NCI-H1092 treated with DMSO at 0.1 percent for 48 hours (cell line): ENCODE results near the gene MBD3.
"Not testable (repeated sequence)": the region's sequence is repeated elsewhere in the genome, so short reads cannot be mapped to it uniquely, and the experiment has no call there.

Source experiments
- DNase-seq: peaks from one replicate; lab custom pipeline; 2025; lab: John Stamatoyannopoulos, UW

Gene MBD3

GRCh38 chr19:1539749-1540148 is 52.9 kb downstream of the MBD3 start:
- DNase-seq, result not testable (repeated sequence)

GRCh38 chr19:1538978-1539377 is 53.7 kb downstream of the MBD3 start:
- DNase-seq, result no peak

DNA sequence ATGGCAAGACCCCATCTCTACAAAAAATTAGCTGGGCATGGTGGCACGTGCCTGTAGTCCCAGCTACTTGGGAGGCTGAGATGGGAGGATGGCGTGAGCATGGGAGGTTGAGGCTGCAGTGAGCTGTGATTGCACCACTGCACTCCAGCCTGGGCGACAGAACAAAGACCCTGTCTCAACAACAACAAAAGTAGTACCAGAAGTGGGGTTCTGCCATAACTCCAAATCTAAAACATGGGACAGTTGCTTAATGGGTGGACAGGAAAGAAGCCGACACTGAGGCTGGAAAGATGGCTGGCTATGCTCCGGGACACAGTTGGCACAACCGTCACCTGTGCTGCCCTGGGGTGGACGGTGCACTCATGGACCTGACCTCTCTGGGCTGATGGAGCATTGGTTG is 57.0 kb downstream of the MBD3 start:
- DNase-seq, result not testable (repeated sequence)

DNA sequence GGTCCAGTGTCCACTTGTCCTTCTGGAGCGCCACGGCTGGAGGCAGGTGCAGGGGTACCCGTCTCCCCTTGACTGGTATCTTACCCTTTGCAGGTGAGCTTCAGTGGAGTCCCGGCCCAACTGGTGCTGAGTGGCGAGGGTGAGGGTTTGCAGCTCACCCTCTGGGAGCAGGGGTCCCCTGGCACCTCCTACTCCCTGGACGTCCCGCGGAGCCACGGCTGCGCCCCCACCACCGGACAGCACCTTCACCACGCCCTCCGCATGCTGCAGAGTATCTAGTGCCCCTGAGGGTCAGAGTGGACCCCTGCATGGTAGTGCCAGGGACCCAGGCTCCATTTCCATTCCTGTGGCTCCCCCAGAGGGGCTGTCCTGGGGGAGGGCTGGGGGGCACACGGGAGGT is 57.7 kb downstream of the MBD3 start:
- no peak for DNase-seq

DNA sequence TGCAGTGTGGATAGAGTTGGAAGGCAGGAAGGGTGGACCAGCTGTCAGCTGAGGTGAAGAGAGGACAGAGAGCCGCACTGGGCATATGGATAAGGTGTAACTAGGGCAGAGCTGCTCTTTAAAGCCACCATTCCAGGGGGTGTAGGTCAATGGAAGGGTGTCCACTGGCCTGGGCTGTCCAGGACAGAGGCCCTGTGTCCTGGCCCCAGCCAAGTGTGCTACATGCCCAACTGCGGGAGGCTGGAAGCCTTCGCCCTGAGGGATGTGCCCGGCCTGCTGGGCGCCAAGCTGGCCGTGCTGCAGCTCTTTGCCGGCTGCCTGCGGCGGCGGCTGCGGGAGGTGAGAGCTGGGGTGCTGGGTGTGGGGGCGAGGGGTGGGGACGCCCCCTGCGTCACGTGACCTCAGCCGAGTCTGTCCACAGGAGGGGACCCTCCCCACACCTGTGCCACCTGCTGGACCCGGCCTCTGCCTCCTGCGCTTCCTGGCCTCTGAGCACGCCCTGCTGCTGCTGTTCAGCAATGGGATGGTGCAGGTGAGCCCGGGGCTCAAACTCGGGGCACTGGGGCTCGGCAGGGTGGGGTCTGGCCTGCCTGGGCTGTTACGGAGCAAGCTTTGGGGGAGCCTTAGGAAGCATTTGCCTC is 59.0 kb downstream of the MBD3 start:
- no peak for DNase-seq

DNA sequence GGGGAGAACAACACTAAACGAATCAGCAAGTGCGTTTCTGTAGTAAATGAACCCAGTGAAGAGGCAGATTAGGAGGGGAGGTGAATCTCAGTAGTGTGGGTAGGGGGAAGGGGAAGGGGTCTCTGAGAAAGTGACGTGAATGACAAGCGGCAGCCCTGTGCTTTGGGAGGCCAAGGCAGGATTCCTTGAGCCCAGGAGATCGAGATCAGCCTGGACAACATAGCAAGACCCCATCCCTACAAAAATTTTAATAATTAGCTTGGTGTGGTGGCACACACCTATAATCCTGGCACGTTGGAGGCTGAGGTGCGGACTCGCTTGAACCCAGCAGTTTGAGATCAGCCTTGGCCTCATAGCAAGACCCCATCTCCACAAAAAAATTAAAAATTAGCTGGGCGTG is 60.7 kb downstream of the MBD3 start:
- DNase-seq, result no peak

DNA sequence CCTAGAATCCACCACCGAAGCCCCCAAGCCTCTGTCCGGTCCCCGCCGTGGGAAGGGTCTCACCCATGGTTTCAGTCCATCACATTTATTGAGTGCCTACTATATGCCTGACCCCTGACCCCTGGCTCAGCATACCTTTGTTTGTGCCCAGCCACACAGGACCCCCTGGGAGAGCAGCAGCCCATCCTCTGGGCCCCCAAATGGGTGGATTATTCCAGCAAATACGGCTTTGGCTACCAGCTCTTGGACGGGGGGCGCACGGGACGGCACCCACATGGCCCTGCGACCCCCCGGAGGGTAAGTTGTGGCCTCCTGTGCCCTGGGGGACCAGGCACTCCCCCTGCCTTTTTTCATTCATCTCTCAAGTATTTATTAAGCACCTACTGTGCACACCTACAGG is 61.1 kb downstream of the MBD3 start:
- no peak for DNase-seq

DNA sequence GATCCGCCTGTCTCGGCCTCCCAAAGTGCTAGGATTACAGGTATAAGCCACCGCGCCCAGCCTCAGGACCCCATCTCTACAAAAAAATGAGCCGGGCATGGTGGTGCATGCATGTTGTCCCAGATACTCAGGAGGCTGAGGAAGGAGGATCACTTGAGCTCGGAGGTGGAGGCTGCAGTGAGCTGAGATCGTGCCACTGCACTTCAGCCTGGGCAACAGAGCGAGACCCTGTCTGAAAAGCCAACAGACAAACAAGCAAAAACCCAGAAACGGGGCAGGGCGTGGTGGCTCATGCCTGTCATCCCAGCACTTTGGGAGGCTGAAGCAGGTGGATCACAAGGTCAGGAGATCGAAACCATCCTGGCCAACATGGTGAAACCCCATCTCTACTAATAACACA is 61.8 kb downstream of the MBD3 start:
- not testable (repeated sequence) for DNase-seq

- no peak for DNase-seq
Observed at GRCh38 chr19:1529430-1529816, 63.2 kb downstream of the MBD3 start.

DNA sequence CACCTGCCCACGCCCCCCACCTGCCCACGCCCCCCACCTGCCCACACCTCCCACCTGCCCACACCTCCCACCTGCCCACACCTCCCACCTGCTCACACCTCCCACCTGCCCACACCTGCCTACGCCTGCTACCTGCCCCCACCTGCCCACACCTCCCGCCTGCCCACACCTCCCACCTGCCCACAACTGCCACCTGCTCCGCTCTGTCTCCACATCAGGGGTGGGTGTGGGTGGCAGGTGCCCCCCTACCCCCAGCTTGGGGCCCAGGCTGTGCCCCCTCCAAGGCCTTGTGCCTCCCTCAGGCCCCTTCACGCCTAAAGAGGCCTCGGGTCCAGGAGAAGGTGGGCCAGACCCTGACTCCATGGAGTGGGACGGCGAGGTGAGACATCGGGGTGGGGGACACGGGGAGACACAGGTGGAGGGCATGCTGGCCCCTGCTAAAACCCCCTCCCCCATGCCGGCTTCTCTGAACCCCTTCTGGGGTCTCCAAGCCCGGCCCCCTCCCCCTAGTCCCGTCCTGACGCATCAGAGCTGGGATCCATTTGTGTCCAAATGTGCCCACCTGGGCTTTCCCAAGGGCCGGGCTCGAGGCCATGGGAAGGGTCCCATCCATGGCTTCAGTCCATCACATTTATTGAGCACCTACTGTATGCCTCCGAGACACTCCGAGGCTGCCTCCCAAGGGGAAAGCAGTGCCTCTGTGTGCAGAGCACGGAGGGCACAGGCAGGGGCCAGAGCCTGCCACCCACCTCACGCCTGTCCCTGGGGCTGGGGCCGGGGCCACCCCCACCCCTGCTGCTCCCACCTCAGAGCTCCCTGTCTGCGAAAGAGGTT is 63.9 kb downstream of the MBD3 start:
- no peak for DNase-seq

DNA sequence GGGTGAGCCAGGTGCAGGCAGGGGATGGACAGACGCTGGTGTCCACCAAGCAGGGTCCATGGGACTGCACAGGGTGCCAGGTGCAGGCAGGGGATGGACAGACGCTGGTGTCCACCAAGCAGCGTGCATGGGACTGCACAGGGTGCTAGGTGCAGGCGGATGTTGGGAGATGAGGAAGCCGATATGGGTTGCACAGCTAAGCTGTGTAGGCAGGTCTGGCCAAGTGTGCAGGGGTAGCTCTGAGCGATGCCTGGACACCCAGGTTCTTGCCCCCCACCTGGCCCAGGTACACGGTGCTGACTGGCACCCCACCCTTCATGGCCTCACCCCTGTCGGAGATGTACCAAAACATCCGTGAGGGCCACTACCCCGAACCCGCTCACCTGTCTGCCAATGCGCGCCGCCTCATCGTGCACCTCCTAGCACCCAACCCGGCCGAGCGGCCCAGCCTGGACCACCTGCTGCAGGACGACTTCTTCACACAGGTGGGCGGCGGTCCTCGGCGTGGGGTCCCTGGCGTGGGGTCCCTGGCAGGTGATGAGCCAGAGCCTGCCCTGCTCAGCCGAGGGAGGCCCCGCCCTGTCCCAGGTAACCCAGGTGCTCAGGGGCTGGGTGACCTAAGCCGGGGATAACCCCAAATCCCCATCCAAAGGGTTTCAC is 64.9 kb downstream of the MBD3 start:
- no peak for DNase-seq

DNA sequence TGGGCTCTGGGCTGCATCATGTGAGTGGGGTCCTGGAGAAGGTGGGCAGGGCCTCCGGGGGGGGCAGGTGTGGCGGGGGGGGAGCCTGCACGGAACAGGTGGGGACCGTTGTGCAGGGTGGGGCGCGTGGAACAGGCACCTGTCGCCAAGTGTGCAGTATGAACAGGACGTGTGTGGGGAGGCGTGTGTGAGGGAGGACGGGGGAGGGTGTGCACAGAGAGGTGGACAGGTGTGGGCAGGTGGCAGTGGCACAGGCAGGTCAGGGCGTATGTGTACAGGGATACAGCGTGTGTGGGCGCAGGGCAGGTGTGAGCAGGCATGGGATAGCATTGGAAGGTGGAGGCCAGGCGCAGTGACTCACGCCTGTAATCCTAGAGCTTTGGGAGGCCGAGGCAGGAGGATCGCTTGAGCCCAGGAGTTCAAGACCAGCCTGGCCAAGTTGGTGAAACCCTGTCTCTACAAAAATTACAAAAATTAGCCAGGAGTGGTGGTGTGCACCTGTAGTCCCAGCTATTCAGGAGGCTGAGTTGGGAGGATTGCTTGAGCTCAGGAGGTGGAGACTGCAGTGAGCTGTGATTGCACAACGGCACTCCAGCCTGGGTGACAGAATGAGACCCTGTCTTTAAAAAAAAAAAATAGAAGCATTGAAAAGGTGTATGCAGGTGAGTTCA is 65.6 kb downstream of the MBD3 start:
- DNase-seq, result no peak

DNA sequence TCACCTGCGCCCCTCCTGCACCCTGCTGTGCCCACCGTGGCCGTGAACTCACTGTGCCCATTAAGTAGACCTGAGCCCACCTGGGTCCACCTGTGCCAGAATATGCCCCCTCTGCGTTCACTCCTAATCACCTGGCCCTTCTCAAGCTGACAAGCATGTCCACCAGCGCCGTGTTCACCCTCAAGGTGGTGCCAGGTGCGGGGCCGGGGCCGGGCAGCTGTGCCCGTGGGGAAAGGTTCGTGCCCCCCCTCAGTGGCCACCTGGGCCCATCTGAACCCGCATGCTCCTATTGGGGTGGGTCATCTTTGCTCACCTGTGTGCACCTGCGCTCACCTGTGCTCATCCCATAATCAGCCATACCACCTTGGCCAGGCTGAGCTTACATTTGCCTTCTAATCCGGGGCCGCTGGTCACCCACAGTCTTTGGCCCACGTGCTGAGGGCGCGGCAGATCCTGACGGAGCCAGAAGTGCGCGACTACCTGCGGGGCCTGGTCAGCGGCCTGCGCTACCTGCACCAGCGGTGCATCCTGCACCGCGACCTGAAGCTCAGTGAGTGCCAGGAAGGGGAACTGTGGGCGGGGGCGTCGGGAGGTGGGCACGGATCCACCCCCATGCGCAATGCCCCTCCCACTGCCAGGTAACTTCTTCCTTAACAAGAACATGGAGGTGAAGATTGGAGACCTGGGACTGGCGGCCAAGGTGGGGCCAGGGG is 66.4 kb downstream of the MBD3 start:
- DNase-seq, result no peak

- no peak for DNase-seq
Observed at GRCh38 chr19:1525343-1525742, 67.3 kb downstream of the MBD3 start.

- DNase-seq, result no peak
Observed at GRCh38 chr19:1524972-1525325, 67.7 kb downstream of the MBD3 start.

DNA sequence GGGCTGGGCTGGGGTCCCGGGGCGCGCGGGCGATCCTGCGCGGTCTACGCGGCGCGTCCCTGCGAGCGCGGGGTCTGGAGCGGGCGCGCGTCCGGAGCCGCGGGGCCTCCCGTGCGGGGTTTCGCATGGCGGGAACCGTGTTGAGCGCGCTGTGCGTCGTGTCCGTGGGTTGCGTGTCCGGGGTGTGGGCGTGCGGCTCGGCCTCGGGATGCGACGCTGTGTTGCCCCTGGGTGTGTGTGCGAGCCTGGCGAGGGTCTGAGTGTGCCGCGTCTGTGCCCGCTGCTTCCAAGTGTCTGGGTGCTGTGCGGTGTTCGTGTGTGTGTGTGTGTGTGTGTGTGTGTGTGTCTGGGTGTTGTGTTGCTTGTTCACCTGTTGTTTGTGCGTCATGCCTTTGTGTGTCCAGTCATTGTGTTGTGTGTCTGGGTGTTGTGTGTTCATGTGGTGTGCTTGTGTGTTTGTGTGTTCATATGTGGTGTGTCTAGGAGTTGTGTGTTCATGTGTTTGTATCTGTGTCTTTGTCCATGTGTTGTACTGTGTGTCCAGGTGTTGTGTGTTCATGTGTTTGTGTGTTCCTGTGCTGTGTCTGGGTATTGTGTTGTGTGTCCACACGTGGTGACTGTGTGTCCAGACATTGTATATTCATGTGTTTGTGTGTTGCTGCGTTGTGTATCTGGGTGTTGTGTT is 68.2 kb downstream of the MBD3 start:
- DNase-seq, result no peak
